Heart left ventricle (tissue), 16 donors: Measurements from ENCODE around the gene DCTPP1. TPM values are rescaled to one million over a fixed set of nuclear protein-coding genes. Genes with fewer than 3 reads are reported as not detected.

Source experiments
- ATAC-seq, 4 donors: fragments of 200-7000 bp; cut with Tn5 transposase; one replicate each; pipeline ENCODE4 v1.9.1; 2020 to 2022; ENCODE audit warnings: moderate library complexity in 4 of 4, mild to moderate bottlenecking in 3 of 4, moderate number of reproducible peaks in 1 of 4
- DNase-seq, 5 donors: peaks; one replicate each; pipeline ENCODE4 v3.0.0-alpha.2; 2020
- H3K27ac ChIP-seq, 12 donors: fragments of 200-600 bp; sonication (generic) in 4 of 12; one replicate each; pipeline versions ENCODE4 v1.5.0 to v1.8.0; 2016 to 2022; ENCODE audit warnings: mild to moderate bottlenecking in 2 of 12
- H3K27me3 ChIP-seq, 9 donors: fragments of 200-600 bp; sonication (generic) in 2 of 9; one replicate each; pipeline versions ENCODE4 v1.5.1 to v1.8.0; 2016 to 2022; ENCODE audit warnings: mild to moderate bottlenecking in 3 of 9
- H3K36me3 ChIP-seq, 9 donors: fragments of 200-600 bp; sonication (generic) in 2 of 9; one replicate each; pipeline versions ENCODE4 v1.5.0 to v1.8.0; 2018 to 2022; ENCODE audit warnings: mild to moderate bottlenecking in 2 of 9
- H3K4me1 ChIP-seq, 12 donors: fragments of 200-600 bp; sonication (generic) in 4 of 12; one replicate each; pipeline versions ENCODE4 v1.5.0 to v1.8.0; 2016 to 2022; ENCODE audit warnings: mild to moderate bottlenecking in 3 of 12
- H3K4me3 ChIP-seq, 12 donors: fragments of 200-600 bp; sonication (generic) in 4 of 12; one replicate each; pipeline versions ENCODE4 v1.5.0 to v1.8.0; 2017 to 2022; ENCODE audit warnings: mild to moderate bottlenecking in 9 of 12, moderate library complexity in 4 of 12
- H3K9me3 ChIP-seq, 12 donors: fragments of 200-600 bp; sonication (generic) in 4 of 12; one replicate each; pipeline versions ENCODE4 v1.5.0 to v1.8.0; 2016 to 2022; ENCODE audit warnings: mild to moderate bottlenecking in 1 of 12
- CTCF ChIP-seq, 12 donors: fragments of 200-600 bp; sonication (generic) in 4 of 12; IDR thresholded peaks; one replicate each; pipeline versions ENCODE4 v1.5.0 to v1.8.0; 2018 to 2022; ENCODE audit warnings: antibody characterized with exemption in 12 of 12, mild to moderate bottlenecking in 5 of 12
- POLR2A ChIP-seq, 2 donors: fragments of 450-650 bp; IDR thresholded peaks; one replicate each; pipeline ENCODE4 v1.6.1; 2017; ENCODE audit warnings: antibody characterized with exemption in 2 of 2, mild to moderate bottlenecking in 2 of 2, moderate library complexity in 2 of 2
- WGBS, 4 donors: extraction: QIAGEN DNeasy Blood & Tissue Kit in 2 of 4; methylation state at CpG; one replicate each; pipeline versions ENCODE4 v1.1.5 to v1.1.7; 2013 to 2018; 5-methylcytosine and 5-hydroxymethylcytosine counted together
- intact Hi-C, 10 donors: fragments of 100-400 bp; cut with DNase I; formaldehyde crosslinking; loops; one replicate each; pipeline versions ENCODE4 v1.11.1 to v1.14.2; 2022
- polyA plus RNA-seq, 2 donors: library from polyadenylated mRNA; stranded (reverse); fragments of 200-250 nt; gene quantifications; one replicate each; pipeline ENCODE4 v1.2.3, GENCODE V29; 2013
- total RNA-seq, 9 donors: library from RNA; depleted of rRNA in 2 of 9; stranded (reverse); fragments of >200 nt in 2 of 9; fragmentation: NEBNext Ultra II Directional in 3 of 9; extraction: Animal tissue kit (Norgen Biotek cat#: 25700) in 3 of 9; gene quantifications; one replicate each; pipeline versions ENCODE4 v1.1.0 to v1.2.4, GENCODE V29; 2016 to 2023
- donor health status: ischemic (EF 13 %, LVEDD 7.1; RV severe dilation, severe dysfunction).
- donor health status: healthy with polysubstance abuse.
- donor health status: DM: no; HTN: yes; CAD: no.
- donor health status: DM: no; HTN: no; CAD: no.
- donor health status: ischemic (EF 25% LVEDD 6.9; RV normal size, moderate dysfunction).
- donor health status: ischemic (EF 25% LVEDD 5.7; RV mildly dilated, moderate dysfunction).
- donor health status: healthy.
- donor health status: DM: yes; HTN: yes; CAD: no.
- donor health status: ischemic (EF 35%, LVEDD 5.7; RV mildly dilated, moderate dysfunction).
- donor health status: nonischemic (EF 11% LVEDD 7.7; RV severe dilation, severe dysfunction).
- donor health status: DM: yes; HTN: yes; CAD: no.
- donor health status: PGD.
- donor health status: ischemic (EF 29% LVEDD 5.4; RV normal size, mild dysfunction).
- donor health status: nonischemic (EF 23%, LVEDD 6.1; RV moderate dilation, normal function).

The DCTPP1 gene
- total and polyA plus RNA-seq, 11 donors = 13.8 to 68.7 (median 28.4) TPM

- H3K4me3 ChIP-seq = peak overlapping the region; percentile 45 to 82 (median 70)
- H3K4me1 ChIP-seq = peaks cover 0 to 37% (median 15%) of the 10 kb centered on the region in 12 donors
- peak overlapping the region; percentile 97 to 100 (median 99) for H3K27ac ChIP-seq
- H3K9me3 ChIP-seq = no peaks in the 10 kb centered on the region
- ATAC-seq = peak; percentile 70 to 78 (median 74)
- intact Hi-C loops = loop anchor here in 4 of 10 donors (1.0 to 2.0 kb wide), 3 partner anchors 17 to 29 kb away; partner anchors contain the start of genes ZNF48 (in 3 of the 4) and ZNF771 (in 1 of the 4)
- WGBS, 4 donors = 0 to 1% (median 0%) methylated on average over 32 to 39 of the region's 39 CpGs
- TF ChIP-seq CTCF (IDR thresholded peaks at IDR 0.05) = no peak
- peak in 1 of 2 donors; percentile 39 for TF ChIP-seq POLR2A (IDR thresholded peaks at IDR 0.05)
- peak; percentile 93 to 98 (median 96) for DNase-seq
- H3K27me3 ChIP-seq = no peaks in the 10 kb centered on the region
- no peaks in the 10 kb centered on the region for H3K36me3 ChIP-seq
Observed at GRCh38 chr16:30377812-30378235, 52.0 kb downstream of the DCTPP1 start.

GRCh38 chr16:30377050-30377811, 52.6 kb downstream of the DCTPP1 start:
- peak overlapping the region; percentile 97 to 100 (median 99) for H3K27ac ChIP-seq
- intact Hi-C loops = no loop called here
- ATAC-seq (no peak), DNase-seq (peak in 1 of 5 donors; percentile 34)
- no peaks in the 10 kb centered on the region for H3K36me3 ChIP-seq
- peaks cover 0 to 34% (median 16%) of the 10 kb centered on the region in 12 donors for H3K4me1 ChIP-seq
- WGBS, 4 donors = 46 to 50% (median 48%) methylated on average over 27 to 29 of the region's 29 CpGs
- H3K27me3 ChIP-seq = no peaks in the 10 kb centered on the region
- peak overlapping the region; percentile 45 to 82 (median 70) for H3K4me3 ChIP-seq
- TF ChIP-seq POLR2A (IDR thresholded peaks at IDR 0.05) (no peak), CTCF (IDR thresholded peaks at IDR 0.05) (no peak)
- no peaks in the 10 kb centered on the region for H3K9me3 ChIP-seq

GRCh38 chr16:30376461-30376902, 53.3 kb downstream of the DCTPP1 start:
- TF ChIP-seq CTCF (IDR thresholded peaks at IDR 0.05) (no peak), POLR2A (IDR thresholded peaks at IDR 0.05) (no peak)
- Histone ChIP-seq H3K27ac (peak overlapping the region in 2 of 12 donors; percentile 99 to 100), H3K4me1 (peaks cover 0 to 37% (median 20%) of the 10 kb centered on the region in 12 donors)

GRCh38 chr16:30375864-30376263, 54.0 kb downstream of the DCTPP1 start:
- no peaks in the 10 kb centered on the region for H3K27me3 ChIP-seq
- 88 to 91% (median 90%) methylated on average over 8 of the region's 8 CpGs for WGBS, 4 donors
- peaks cover 0 to 37% (median 22%) of the 10 kb centered on the region in 12 donors for H3K4me1 ChIP-seq
- ATAC-seq (no peak), DNase-seq (peak in 1 of 5 donors; percentile 24)
- TF ChIP-seq CTCF (IDR thresholded peaks at IDR 0.05) (no peak), POLR2A (IDR thresholded peaks at IDR 0.05) (no peak)
- intact Hi-C loops = no loop called here
- peak overlapping the region in 1 of 12 donors; percentile 99 for H3K27ac ChIP-seq
- no peaks in the 10 kb centered on the region for H3K9me3 ChIP-seq
- no peak overlapping the region for H3K4me3 ChIP-seq
- no peaks in the 10 kb centered on the region for H3K36me3 ChIP-seq

More at GRCh38 chr16:30376461-30376902, 53.3 kb downstream of the DCTPP1 start:
- WGBS, 4 donors = 93 to 100% (median 95%) methylated on average over 2 to 8 of the region's 8 CpGs
- DNase-seq = no peak
- H3K9me3 ChIP-seq = no peaks in the 10 kb centered on the region
- H3K36me3 ChIP-seq = no peaks in the 10 kb centered on the region
- intact Hi-C loops = no loop called here
- ATAC-seq = no peak
- no peaks in the 10 kb centered on the region for H3K27me3 ChIP-seq
- no peak overlapping the region for H3K4me3 ChIP-seq
